CD4-positive, alpha-beta T cell (primary cell): ENCODE measurements around the gene SLC2A8. TPM values are rescaled to one million over a fixed set of nuclear protein-coding genes. Genes with fewer than 3 reads are reported as not detected.

Experiments
- ATAC-seq: fragments of 200-7000 bp; cut with Tn5 transposase; one replicate; pipeline ENCODE4 v1.10.0; 2022; ENCODE audit warnings: mild to moderate bottlenecking; ENCODE audit not compliant: poor library complexity
- CTCF ChIA-PET: fragments of 350-600 bp; sonication (Branson Sonifier 250); formaldehyde crosslinking; loops from one replicate; lab custom pipeline; 2021; ENCODE audit warnings: antibody characterized with exemption, inconsistent platforms; lab: Charles Lee
- POLR2A ChIA-PET: fragments of 350-600 bp; sonication (Branson Sonifier 250); formaldehyde crosslinking; loops from one replicate; lab custom pipeline; 2021; ENCODE audit warnings: antibody characterized with exemption, inconsistent platforms; lab: Charles Lee
- DNase-seq, 14 experiments: peaks; one replicate each; pipeline ENCODE4 v3.0.0-alpha.2; 2013 to 2020; ENCODE audit warnings: mixed read lengths in 2 of 14
- H3K27ac ChIP-seq, 2 donors: one replicate each; pipeline versions ENCODE4 v1.5.1 to v1.7.0; 2013; ENCODE audit warnings: low read length in 2 of 2, low read depth in 1 of 2, mild to moderate bottlenecking in 1 of 2
- H3K27me3 ChIP-seq, 2 experiments: 1 replicate in 1 of 2; 2 replicates in 1 of 2; pipeline versions ENCODE4 v1.6.1 to v1.7.0; 2013; ENCODE audit warnings: low read length in 2 of 2, control low read depth in 1 of 2, mild to moderate bottlenecking in 1 of 2, moderate library complexity in 1 of 2; ENCODE audit not compliant: insufficient read depth in 2 of 2, control insufficient read depth in 1 of 2
- H3K36me3 ChIP-seq: one replicate; pipeline ENCODE4 v1.6.1; 2013; ENCODE audit warnings: low read length, control low read depth; ENCODE audit not compliant: insufficient read depth
- H3K4me1 ChIP-seq: one replicate; pipeline ENCODE4 v1.6.1; 2013; ENCODE audit warnings: low read length, control low read depth; ENCODE audit not compliant: insufficient read depth
- H3K4me3 ChIP-seq: one replicate; pipeline ENCODE4 v1.5.1; 2013; ENCODE audit warnings: mild to moderate bottlenecking, low read length, moderate library complexity
- H3K9me3 ChIP-seq, 2 experiments: 1 replicate in 1 of 2; 2 replicates in 1 of 2; pipeline versions ENCODE4 v1.6.1 to v1.7.0; 2013; ENCODE audit warnings: low read length in 2 of 2, mild to moderate bottlenecking in 2 of 2, control low read depth in 1 of 2, moderate library complexity in 1 of 2; ENCODE audit not compliant: control insufficient read depth in 1 of 2, insufficient read depth in 1 of 2
- H3K27ac Mint-ChIP-seq: one replicate; pipeline ENCODE4 v1.8.0; 2020; ENCODE audit warnings: mixed read lengths
- H3K27me3 Mint-ChIP-seq: one replicate; pipeline ENCODE4 v1.8.0; 2021; ENCODE audit warnings: mixed read lengths
- H3K36me3 Mint-ChIP-seq: one replicate; pipeline ENCODE4 v1.8.0; 2021; ENCODE audit warnings: low read depth, mixed read lengths
- H3K4me1 Mint-ChIP-seq: one replicate; pipeline ENCODE4 v1.8.0; 2021; ENCODE audit warnings: low read depth, mixed read lengths
- H3K4me3 Mint-ChIP-seq: one replicate; pipeline ENCODE4 v1.8.0; 2020; ENCODE audit warnings: mild to moderate bottlenecking, mixed read lengths
- H3K9me3 Mint-ChIP-seq: one replicate; pipeline ENCODE4 v1.8.0; 2020; ENCODE audit warnings: mixed read lengths
- intact Hi-C, 2 experiments: fragments of 100-400 bp; cut with DNase I in 1 of 2; cut with micrococcal nuclease in 1 of 2; formaldehyde crosslinking; loops; one replicate each; pipeline versions ENCODE4 v1.15.1 to v1.9.0; 2023 to 2025; cut with DNase I, micrococcal nuclease
- total RNA-seq, 174 experiments: library from RNA in 2 of 174; stranded (reverse) in 2 of 174; gene quantifications; one replicate each; pipeline ENCODE4 v1.2.3 and lab custom pipeline; 2021 to 2026
- TF ChIP-seq, protein P1 (sequence below): fragments of 200-600 bp; IDR thresholded peaks from one replicate; pipeline ENCODE4 v1.8.0; 2022; ENCODE audit warnings: antibody characterized with exemption, mild to moderate bottlenecking

SLC2A8 gene
- total RNA-seq, 2 experiments from 2014 or later: 1.6 to 1.8 TPM

DNA sequence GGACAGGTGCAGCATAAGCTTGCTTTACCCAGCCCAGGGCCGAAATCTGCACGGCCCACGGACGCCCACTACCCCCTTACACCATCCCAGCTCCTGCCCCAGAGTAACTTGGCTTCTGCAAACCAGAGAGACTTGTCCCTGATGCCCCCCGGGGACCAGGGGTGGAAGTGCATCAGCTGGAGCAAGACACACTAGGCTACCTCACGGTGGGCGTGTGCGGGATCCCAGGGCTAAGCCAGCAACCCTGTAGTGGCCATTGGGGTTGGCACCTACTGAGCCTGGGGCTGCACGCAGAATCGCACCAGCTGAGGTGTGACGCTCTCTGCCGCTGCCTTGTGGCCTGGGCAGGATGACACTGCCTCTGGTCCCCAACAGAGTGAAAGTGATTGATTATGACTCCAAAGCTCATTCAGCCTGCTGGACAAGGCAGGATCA lies 21.1 kb downstream of the SLC2A8 start:
- H3K27ac Mint-ChIP-seq: no peak overlapping the region
- POLR2A ChIA-PET: interaction anchor here (0.6 to 1.6 kb wide), 2 partner anchors 10 to 32 kb away, joined by 3 read pairs; no protein-coding TSS in a partner anchor
- intact Hi-C loops: no loop called here

GRCh38 chr9:127419348-127419747 lies 22.4 kb downstream of the SLC2A8 start:
- ATAC-seq (no peak), DNase-seq (no peak)
- H3K9me3 Mint-ChIP-seq: no peaks in the 10 kb centered on the region
- Histone ChIP-seq H3K4me1 (peaks cover 15% of the 10 kb centered on the region), H3K4me3 (peak overlapping the region; percentile 29), H3K9me3 (no peaks in the 10 kb centered on the region), H3K36me3 (no peaks in the 10 kb centered on the region), H3K27ac (no peak overlapping the region), H3K27me3 (peaks cover 5 to 16% of the 10 kb centered on the region in 2 experiments)
- POLR2A ChIA-PET: interaction anchor here (1.6 kb wide), 1 partner anchor 31 kb away, joined by 3 read pairs; no protein-coding TSS in a partner anchor
- CTCF ChIA-PET: no interaction called here
- H3K27me3 Mint-ChIP-seq: peaks cover 21% of the 10 kb centered on the region
- H3K27ac Mint-ChIP-seq: no peak overlapping the region
- intact Hi-C loops: no loop called here
- no peak overlapping the region for H3K4me3 Mint-ChIP-seq
- peaks cover 19% of the 10 kb centered on the region for H3K4me1 Mint-ChIP-seq
- peaks cover 8% of the 10 kb centered on the region for H3K36me3 Mint-ChIP-seq
- TF ChIP-seq, protein P1, sequence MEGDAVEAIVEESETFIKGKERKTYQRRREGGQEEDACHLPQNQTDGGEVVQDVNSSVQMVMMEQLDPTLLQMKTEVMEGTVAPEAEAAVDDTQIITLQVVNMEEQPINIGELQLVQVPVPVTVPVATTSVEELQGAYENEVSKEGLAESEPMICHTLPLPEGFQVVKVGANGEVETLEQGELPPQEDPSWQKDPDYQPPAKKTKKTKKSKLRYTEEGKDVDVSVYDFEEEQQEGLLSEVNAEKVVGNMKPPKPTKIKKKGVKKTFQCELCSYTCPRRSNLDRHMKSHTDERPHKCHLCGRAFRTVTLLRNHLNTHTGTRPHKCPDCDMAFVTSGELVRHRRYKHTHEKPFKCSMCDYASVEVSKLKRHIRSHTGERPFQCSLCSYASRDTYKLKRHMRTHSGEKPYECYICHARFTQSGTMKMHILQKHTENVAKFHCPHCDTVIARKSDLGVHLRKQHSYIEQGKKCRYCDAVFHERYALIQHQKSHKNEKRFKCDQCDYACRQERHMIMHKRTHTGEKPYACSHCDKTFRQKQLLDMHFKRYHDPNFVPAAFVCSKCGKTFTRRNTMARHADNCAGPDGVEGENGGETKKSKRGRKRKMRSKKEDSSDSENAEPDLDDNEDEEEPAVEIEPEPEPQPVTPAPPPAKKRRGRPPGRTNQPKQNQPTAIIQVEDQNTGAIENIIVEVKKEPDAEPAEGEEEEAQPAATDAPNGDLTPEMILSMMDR: no peak

More for the DNA sequence above, 21.1 kb downstream of the SLC2A8 start:
- Mint-ChIP-seq H3K9me3 (no peaks in the 10 kb centered on the region), H3K36me3 (no peaks in the 10 kb centered on the region), H3K27me3 (peaks cover 31% of the 10 kb centered on the region), H3K4me3 (no peak overlapping the region), H3K4me1 (peaks cover 6% of the 10 kb centered on the region)
- H3K9me3 ChIP-seq: no peaks in the 10 kb centered on the region
- no peaks in the 10 kb centered on the region for H3K36me3 ChIP-seq
- TF ChIP-seq, protein P1: peak; percentile 42
- H3K27ac ChIP-seq: no peak overlapping the region
- CTCF ChIA-PET: interaction anchor here (0.6 to 0.7 kb wide), 2 partner anchors 19 to 203 kb away, joined by 3 to 5 read pairs; no protein-coding TSS in a partner anchor
- DNase-seq (peak in 11 of 14 experiments; percentile 27 to 72 (median 44)), ATAC-seq (peak; percentile 76)
- H3K4me1 ChIP-seq: peaks cover 10% of the 10 kb centered on the region
- peaks cover 5 to 20% of the 10 kb centered on the region in 2 experiments for H3K27me3 ChIP-seq
- no peak overlapping the region for H3K4me3 ChIP-seq

DNA sequence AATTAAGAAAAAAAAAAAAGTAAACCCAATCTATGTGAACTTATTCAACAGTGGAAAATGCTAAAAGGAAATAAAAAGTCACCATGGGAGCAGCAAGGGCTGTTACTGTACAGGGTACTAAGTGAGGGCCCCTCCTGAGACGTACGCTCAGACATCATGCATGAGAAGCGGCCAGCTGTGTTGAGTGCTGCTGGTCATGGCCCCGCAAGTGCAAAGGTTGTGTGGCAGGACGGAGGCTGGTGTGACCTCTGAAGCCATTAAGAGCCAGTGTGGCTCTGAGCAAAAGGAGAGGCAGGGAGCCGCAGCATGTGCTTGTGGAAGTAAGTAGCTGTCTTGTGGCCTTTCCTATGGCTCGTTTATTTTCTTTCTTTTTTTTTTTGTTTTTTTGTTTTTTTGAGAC lies 24.1 kb downstream of the SLC2A8 start:
- CTCF ChIA-PET: interaction anchor here (0.6 kb wide), 1 partner anchor 11 kb away, joined by 3 read pairs; no protein-coding TSS in a partner anchor
- Histone ChIP-seq H3K27me3 (no peaks in the 10 kb centered on the region), H3K4me1 (peaks cover 29% of the 10 kb centered on the region), H3K27ac (no peak overlapping the region), H3K36me3 (no peaks in the 10 kb centered on the region), H3K4me3 (no peak overlapping the region), H3K9me3 (no peaks in the 10 kb centered on the region)
- no peak for ATAC-seq
- no peak overlapping the region for H3K4me3 Mint-ChIP-seq
- no peak for DNase-seq
- peaks cover 4% of the 10 kb centered on the region for H3K27me3 Mint-ChIP-seq
- no peak overlapping the region for H3K27ac Mint-ChIP-seq
- POLR2A ChIA-PET: interaction anchor here (0.9 kb wide), 1 partner anchor 30 kb away, joined by 4 read pairs; the partner anchor contains the start of genes LRSAM1 and RPL12
- H3K4me1 Mint-ChIP-seq: peaks cover 36% of the 10 kb centered on the region
- TF ChIP-seq, protein P1: no peak
- intact Hi-C loops: loop anchor here in 1 of 2 experiments (5.0 to 10.0 kb wide), 2 partner anchors 179 to 506 kb away; partner anchors contain the start of gene RALGPS1
- H3K9me3 Mint-ChIP-seq: no peaks in the 10 kb centered on the region
- peaks cover 18% of the 10 kb centered on the region for H3K36me3 Mint-ChIP-seq
